Aorta (tissue), 5 donors: ENCODE results near the gene ZMYND11. TPM values are rescaled to one million over a fixed set of nuclear protein-coding genes. Genes with fewer than 3 reads are reported as not detected.

ENCODE experiments used
- ATAC-seq: fragments of 200-7000 bp; cut with Tn5 transposase; one replicate; pipeline ENCODE4 v1.9.1; 2022; ENCODE audit warnings: moderate library complexity; ENCODE audit not compliant: low FRiP score
- DNase-seq, 2 donors: peaks; one replicate each; pipeline ENCODE4 v3.0.0-alpha.2; 2020
- H3K27ac ChIP-seq, 2 donors: one replicate each; pipeline ENCODE4 v1.5.1; 2013; ENCODE audit warnings: low read length in 2 of 2, mild to moderate bottlenecking in 2 of 2, moderate library complexity in 2 of 2, control low read depth in 1 of 2, inconsistent platforms in 1 of 2, low read depth in 1 of 2
- H3K27me3 ChIP-seq, 2 donors: one replicate each; pipeline ENCODE4 v1.6.1; 2013; ENCODE audit warnings: control low read depth in 1 of 2, low read length in 1 of 2, mild to moderate bottlenecking in 1 of 2, moderate library complexity in 1 of 2; ENCODE audit not compliant: insufficient read depth in 2 of 2, control insufficient read depth in 1 of 2
- H3K36me3 ChIP-seq, 2 donors: one replicate each; pipeline ENCODE4 v1.6.1; 2013; ENCODE audit warnings: control low read depth in 1 of 2, low read length in 1 of 2, mild to moderate bottlenecking in 1 of 2; ENCODE audit not compliant: insufficient read depth in 2 of 2, control insufficient read depth in 1 of 2
- H3K4me1 ChIP-seq, 2 donors: one replicate each; pipeline ENCODE4 v1.6.1; 2013; ENCODE audit warnings: low read length in 2 of 2, control low read depth in 1 of 2, mild to moderate bottlenecking in 1 of 2, moderate library complexity in 1 of 2; ENCODE audit not compliant: insufficient read depth in 2 of 2, control insufficient read depth in 1 of 2
- H3K4me3 ChIP-seq, 2 donors: one replicate each; pipeline ENCODE4 v1.5.1; 2013; ENCODE audit warnings: low read length in 2 of 2, control low read depth in 1 of 2, mild to moderate bottlenecking in 1 of 2
- H3K9me3 ChIP-seq: one replicate; pipeline ENCODE4 v1.6.1; 2013; ENCODE audit warnings: mild to moderate bottlenecking, low read length; ENCODE audit not compliant: control insufficient read depth
- WGBS, 2 donors: extraction: QIAGEN DNeasy Blood & Tissue Kit; methylation state at CpG; one replicate each; pipeline ENCODE4 v1.1.7; 2013; 5-methylcytosine and 5-hydroxymethylcytosine counted together
- intact Hi-C, 2 donors: fragments of 100-400 bp; cut with DNase I; formaldehyde crosslinking; loops; one replicate each; pipeline versions ENCODE4 v1.14.2 to v1.15.0; 2022
- polyA plus RNA-seq, 2 donors: library from polyadenylated mRNA; stranded (reverse); fragments of 200-250 nt; gene quantifications; one replicate each; pipeline ENCODE4 v1.2.3, GENCODE V29; 2013
- total RNA-seq, 2 donors: library from RNA; stranded (reverse); fragmentation: NEBNext Ultra II Directional; extraction: Animal tissue kit (Norgen Biotek cat#: 25700); gene quantifications; one replicate each; pipeline ENCODE4 v1.2.1, GENCODE V29; 2021
- donor health status: healthy with polysubstance abuse.
- donor health status: Bipolar disorder and iron deficiency.
- donor health status: DM: no; HTN: no; CAD: no.
- donor health status: DM: no; HTN: no; CAD: no.
- donor health status: DM: yes; HTN: yes; CAD: no.

Gene ZMYND11
- total and polyA plus RNA-seq, 4 donors: 54.7 to 79.7 (median 70.5) TPM

- Histone ChIP-seq H3K9me3 (peaks cover 5% of the 10 kb centered on the region), H3K4me1 (no peaks in the 10 kb centered on the region), H3K27ac (no peak overlapping the region), H3K4me3 (no peak overlapping the region), H3K27me3 (no peaks in the 10 kb centered on the region), H3K36me3 (no peaks in the 10 kb centered on the region)
- WGBS, 2 donors: 86 to 94% methylated on average over 2 of the region's 2 CpGs
- DNase-seq: no peak
- intact Hi-C loops: no loop called here
- ATAC-seq: no peak
Observed at GRCh38 chr10:92846-93245, 42.4 kb upstream of the ZMYND11 start.

- DNase-seq (no peak), ATAC-seq (no peak)
- Histone ChIP-seq H3K36me3 (no peaks in the 10 kb centered on the region), H3K27ac (no peak overlapping the region), H3K27me3 (no peaks in the 10 kb centered on the region), H3K4me1 (no peaks in the 10 kb centered on the region), H3K9me3 (peaks cover 5% of the 10 kb centered on the region), H3K4me3 (no peak overlapping the region)
- intact Hi-C loops: no loop called here
- WGBS, 2 donors: 14 to 26% methylated on average over 1 of the region's 1 CpG
Observed at GRCh38 chr10:94613-95012, 40.6 kb upstream of the ZMYND11 start.

GRCh38 chr10:95356-96115 lies 39.7 kb upstream of the ZMYND11 start:
- no peaks in the 10 kb centered on the region for H3K4me1 ChIP-seq
- H3K4me3 ChIP-seq: no peak overlapping the region
- peaks cover 5% of the 10 kb centered on the region for H3K9me3 ChIP-seq
- DNase-seq: no peak
- no peak for ATAC-seq
- intact Hi-C loops: no loop called here
- no peaks in the 10 kb centered on the region for H3K36me3 ChIP-seq
- no peaks in the 10 kb centered on the region for H3K27me3 ChIP-seq
- WGBS, 2 donors: 51 to 55% methylated on average over 2 of the region's 2 CpGs
- H3K27ac ChIP-seq: no peak overlapping the region

GRCh38 chr10:96466-96865 lies 38.8 kb upstream of the ZMYND11 start:
- intact Hi-C loops: no loop called here
- 5 to 9% methylated on average over 1 of the region's 1 CpG for WGBS, 2 donors
- no peaks in the 10 kb centered on the region for H3K36me3 ChIP-seq
- peaks cover 5% of the 10 kb centered on the region for H3K9me3 ChIP-seq
- no peak overlapping the region for H3K4me3 ChIP-seq
- H3K27ac ChIP-seq: no peak overlapping the region
- ATAC-seq (no peak), DNase-seq (no peak)
- no peaks in the 10 kb centered on the region for H3K27me3 ChIP-seq
- no peaks in the 10 kb centered on the region for H3K4me1 ChIP-seq

- 87 to 91% methylated on average over 4 of the region's 4 CpGs for WGBS, 2 donors
- DNase-seq (no peak), ATAC-seq (no peak)
- Histone ChIP-seq H3K27me3 (no peaks in the 10 kb centered on the region), H3K27ac (no peak overlapping the region), H3K36me3 (no peaks in the 10 kb centered on the region), H3K4me3 (no peak overlapping the region), H3K4me1 (no peaks in the 10 kb centered on the region), H3K9me3 (no peaks in the 10 kb centered on the region)
- intact Hi-C loops: no loop called here
Observed at GRCh38 chr10:104416-104815, 30.8 kb upstream of the ZMYND11 start.

DNA sequence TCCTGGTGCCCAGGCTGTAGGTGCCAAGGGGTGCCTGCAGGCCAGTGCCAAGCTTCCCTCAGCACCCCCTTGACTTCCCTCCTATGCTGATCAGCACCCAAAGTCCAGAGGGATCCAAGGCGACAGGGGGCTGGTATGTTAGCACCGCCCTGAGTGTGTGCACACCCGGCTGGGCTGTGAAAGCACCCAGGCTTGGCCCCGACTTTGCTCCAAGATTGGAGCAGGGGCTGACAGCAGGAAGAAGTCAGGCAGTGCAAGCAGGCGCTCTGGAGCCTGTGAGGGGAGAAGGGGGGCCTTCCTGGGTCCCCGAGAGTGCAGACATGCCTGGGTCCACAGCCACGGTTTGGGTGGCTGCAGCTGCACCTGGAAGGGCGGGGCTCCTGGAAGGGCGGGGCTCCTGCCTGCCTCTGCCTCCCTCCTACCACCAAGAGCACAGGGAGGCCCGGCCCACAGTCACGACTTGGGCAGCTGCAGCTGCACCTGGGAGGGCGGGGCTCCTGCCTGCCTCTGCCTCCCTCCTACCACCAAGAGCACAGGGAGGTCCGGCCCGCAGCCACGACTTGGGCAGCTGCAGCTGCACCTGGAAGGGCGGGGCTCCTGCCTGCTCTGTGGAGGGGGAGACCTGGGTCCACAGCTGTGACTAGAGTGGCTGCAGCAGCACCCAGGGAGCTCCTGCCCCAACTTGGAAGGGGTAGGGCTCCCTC lies 30.2 kb upstream of the ZMYND11 start:
- Histone ChIP-seq H3K9me3 (no peaks in the 10 kb centered on the region), H3K27ac (no peak overlapping the region), H3K36me3 (no peaks in the 10 kb centered on the region), H3K4me1 (no peaks in the 10 kb centered on the region), H3K27me3 (no peaks in the 10 kb centered on the region), H3K4me3 (no peak overlapping the region)
- intact Hi-C loops: no loop called here
- DNase-seq (no peak), ATAC-seq (no peak)
- WGBS, 2 donors: 86 to 91% methylated on average over 16 of the region's 16 CpGs

- intact Hi-C loops: no loop called here
- no peaks in the 10 kb centered on the region for H3K9me3 ChIP-seq
- no peaks in the 10 kb centered on the region for H3K27me3 ChIP-seq
- no peak overlapping the region for H3K4me3 ChIP-seq
- H3K36me3 ChIP-seq: no peaks in the 10 kb centered on the region
- H3K4me1 ChIP-seq: no peaks in the 10 kb centered on the region
- 82 to 86% methylated on average over 4 of the region's 4 CpGs for whole genome bisulfite sequencing, 2 donors
- ATAC-seq (no peak), DNase-seq (no peak)
- H3K27ac ChIP-seq: no peak overlapping the region
Observed at GRCh38 chr10:105806-106205, 29.4 kb upstream of the ZMYND11 start.

- Histone ChIP-seq H3K9me3 (no peaks in the 10 kb centered on the region), H3K27ac (no peak overlapping the region), H3K27me3 (no peaks in the 10 kb centered on the region), H3K36me3 (no peaks in the 10 kb centered on the region), H3K4me3 (no peak overlapping the region), H3K4me1 (no peaks in the 10 kb centered on the region)
- ATAC-seq (no peak), DNase-seq (no peak)
- 80 to 82% methylated on average over 6 of the region's 6 CpGs for WGBS, 2 donors
- intact Hi-C loops: no loop called here
Observed at GRCh38 chr10:106740-107139, 28.5 kb upstream of the ZMYND11 start.

DNA sequence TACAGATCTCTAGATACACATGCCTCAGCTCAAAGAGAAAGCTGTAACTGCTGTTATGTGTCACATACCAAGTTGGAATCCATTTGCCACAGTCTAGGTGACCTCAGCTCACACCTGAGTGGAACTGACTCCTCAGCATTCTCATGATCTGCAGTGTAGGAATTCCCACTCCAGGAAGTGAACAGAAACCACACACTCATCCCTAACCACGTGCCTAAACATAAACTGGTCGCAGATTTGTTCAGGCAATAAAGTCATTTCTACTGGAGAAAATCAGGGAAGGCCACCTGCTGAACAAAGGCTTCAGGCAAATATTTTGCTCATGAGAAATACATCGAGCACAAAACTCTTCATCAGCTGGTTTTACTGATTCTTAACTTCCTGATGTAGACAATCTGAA lies 23.0 kb upstream of the ZMYND11 start:
- Histone ChIP-seq H3K27ac (no peak overlapping the region), H3K4me3 (no peak overlapping the region), H3K9me3 (no peaks in the 10 kb centered on the region), H3K4me1 (no peaks in the 10 kb centered on the region), H3K27me3 (no peaks in the 10 kb centered on the region), H3K36me3 (no peaks in the 10 kb centered on the region)
- intact Hi-C loops: no loop called here
- 76 to 77% methylated on average over 3 of the region's 3 CpGs for WGBS, 2 donors
- DNase-seq: no peak
- no peak for ATAC-seq
